HCEC 1CT (cell line): ENCODE measurements around the gene PTPRT.

Experiments used
- DNase-seq: peaks from one replicate; pipeline ENCODE4 v3.0.0-alpha.2; 2017

Gene PTPRT

GRCh38 chr20:42158272-42158671 lies 1031.4 kb downstream of the PTPRT start:
- no peak for DNase-seq

GRCh38 chr20:42155586-42155985 lies 1034.1 kb downstream of the PTPRT start:
- no peak for DNase-seq

GRCh38 chr20:42152575-42152974 lies 1037.1 kb downstream of the PTPRT start:
- DNase-seq: no peak

- no peak for DNase-seq
Observed at GRCh38 chr20:42150230-42150629, 1039.5 kb downstream of the PTPRT start.

- no peak for DNase-seq
Observed at GRCh38 chr20:42138729-42139128, 1051.0 kb downstream of the PTPRT start.

- no peak for DNase-seq
Observed at GRCh38 chr20:42134265-42135098, 1055.2 kb downstream of the PTPRT start.

GRCh38 chr20:42130810-42131596 lies 1058.7 kb downstream of the PTPRT start:
- no peak for DNase-seq

- DNase-seq: no peak
Observed at GRCh38 chr20:42125426-42125825, 1064.3 kb downstream of the PTPRT start.

- DNase-seq: no peak
Observed at GRCh38 chr20:42123981-42124473, 1065.7 kb downstream of the PTPRT start.

- DNase-seq: no peak
Observed at GRCh38 chr20:42118409-42119125, 1071.1 kb downstream of the PTPRT start.

- DNase-seq: no peak
Observed at GRCh38 chr20:42118001-42118400, 1071.7 kb downstream of the PTPRT start.

- DNase-seq: no peak
Observed at GRCh38 chr20:42113236-42113635, 1076.5 kb downstream of the PTPRT start.

GRCh38 chr20:42112161-42112560 lies 1077.5 kb downstream of the PTPRT start:
- DNase-seq: no peak

GRCh38 chr20:42111349-42111748 lies 1078.4 kb downstream of the PTPRT start:
- DNase-seq: no peak

GRCh38 chr20:42110301-42110700 lies 1079.4 kb downstream of the PTPRT start:
- DNase-seq: no peak

GRCh38 chr20:42102000-42102399 lies 1087.7 kb downstream of the PTPRT start:
- DNase-seq: no peak

- no peak for DNase-seq
Observed at GRCh38 chr20:42100137-42100704, 1089.5 kb downstream of the PTPRT start.

- no peak for DNase-seq
Observed at GRCh38 chr20:42099101-42099500, 1090.6 kb downstream of the PTPRT start.

GRCh38 chr20:42098418-42098817 lies 1091.3 kb downstream of the PTPRT start:
- no peak for DNase-seq

GRCh38 chr20:42097741-42098140 lies 1092.0 kb downstream of the PTPRT start:
- no peak for DNase-seq

- no peak for DNase-seq
Observed at GRCh38 chr20:42095221-42095620, 1094.5 kb downstream of the PTPRT start.

- DNase-seq: no peak
Observed at GRCh38 chr20:42093542-42094440, 1095.9 kb downstream of the PTPRT start.
